ENCODE measurements around the gene LIX1L.

LIX1L gene

DNA sequence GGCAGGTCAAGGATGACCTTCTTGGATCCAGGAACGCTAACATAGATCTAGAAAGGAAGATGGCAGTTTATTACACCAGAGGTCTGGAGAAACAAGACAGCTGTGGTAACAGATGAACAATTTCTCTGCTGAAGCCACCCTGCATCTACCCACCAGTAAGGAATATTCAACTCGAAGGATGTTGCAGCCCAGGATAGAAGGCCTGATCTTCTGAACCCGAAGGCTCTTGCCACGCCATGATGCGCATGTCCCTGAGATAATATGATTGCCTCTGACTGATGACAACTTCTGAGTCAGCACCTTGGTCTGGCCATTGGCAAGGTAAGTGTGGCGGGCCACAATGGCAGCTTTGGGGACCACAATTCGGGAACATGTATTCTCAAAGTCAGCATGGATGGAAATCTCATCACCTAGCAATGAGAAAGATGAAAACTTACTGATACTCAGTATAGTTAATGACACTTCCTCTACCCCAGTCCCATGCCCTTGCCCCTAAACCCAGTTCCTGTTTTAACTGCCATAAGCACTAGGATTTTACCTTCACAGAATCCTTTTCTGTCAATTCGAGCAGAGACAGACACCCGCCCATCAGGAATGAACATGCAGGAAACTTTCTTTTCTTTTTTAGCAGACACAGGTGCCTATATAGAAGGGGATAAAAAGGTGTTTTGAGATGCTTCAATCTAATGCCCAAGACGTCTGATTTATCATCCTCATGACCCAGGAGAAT is 36.7 kb upstream of the LIX1L start:
- no peaks in the 10 kb centered on the region for H3K27me3 ChIP-seq (ENCODE audit: insufficient read depth, low read depth)
- H3K4me2 ChIP-seq = no peak overlapping the region
- H4K20me1 ChIP-seq (ENCODE audit: insufficient read depth) = no peaks in the 10 kb centered on the region
- no peak overlapping the region for H3K27ac ChIP-seq
- no peak overlapping the region for H3K4me3 ChIP-seq (IDR thresholded peaks at IDR 0.05; ENCODE audit: insufficient read depth, low read depth, low read length)
- TF ChIP-seq, protein P1, sequence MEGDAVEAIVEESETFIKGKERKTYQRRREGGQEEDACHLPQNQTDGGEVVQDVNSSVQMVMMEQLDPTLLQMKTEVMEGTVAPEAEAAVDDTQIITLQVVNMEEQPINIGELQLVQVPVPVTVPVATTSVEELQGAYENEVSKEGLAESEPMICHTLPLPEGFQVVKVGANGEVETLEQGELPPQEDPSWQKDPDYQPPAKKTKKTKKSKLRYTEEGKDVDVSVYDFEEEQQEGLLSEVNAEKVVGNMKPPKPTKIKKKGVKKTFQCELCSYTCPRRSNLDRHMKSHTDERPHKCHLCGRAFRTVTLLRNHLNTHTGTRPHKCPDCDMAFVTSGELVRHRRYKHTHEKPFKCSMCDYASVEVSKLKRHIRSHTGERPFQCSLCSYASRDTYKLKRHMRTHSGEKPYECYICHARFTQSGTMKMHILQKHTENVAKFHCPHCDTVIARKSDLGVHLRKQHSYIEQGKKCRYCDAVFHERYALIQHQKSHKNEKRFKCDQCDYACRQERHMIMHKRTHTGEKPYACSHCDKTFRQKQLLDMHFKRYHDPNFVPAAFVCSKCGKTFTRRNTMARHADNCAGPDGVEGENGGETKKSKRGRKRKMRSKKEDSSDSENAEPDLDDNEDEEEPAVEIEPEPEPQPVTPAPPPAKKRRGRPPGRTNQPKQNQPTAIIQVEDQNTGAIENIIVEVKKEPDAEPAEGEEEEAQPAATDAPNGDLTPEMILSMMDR (conservative IDR thresholded peaks at IDR 0.05; ENCODE audit: low read depth, low read length) = no peak
- H3K4me1 ChIP-seq (ENCODE audit: low read depth, poor library complexity, severe bottlenecking) = peaks cover 36% of the 10 kb centered on the region
- no peak overlapping the region for H3K9ac ChIP-seq
- no peak overlapping the region for H2AFZ ChIP-seq (ENCODE audit: low read depth)
- H3K79me2 ChIP-seq (ENCODE audit: insufficient read depth, low read depth) = no peaks in the 10 kb centered on the region
- H3K36me3 ChIP-seq (ENCODE audit: insufficient read depth) = no peaks in the 10 kb centered on the region

DNA sequence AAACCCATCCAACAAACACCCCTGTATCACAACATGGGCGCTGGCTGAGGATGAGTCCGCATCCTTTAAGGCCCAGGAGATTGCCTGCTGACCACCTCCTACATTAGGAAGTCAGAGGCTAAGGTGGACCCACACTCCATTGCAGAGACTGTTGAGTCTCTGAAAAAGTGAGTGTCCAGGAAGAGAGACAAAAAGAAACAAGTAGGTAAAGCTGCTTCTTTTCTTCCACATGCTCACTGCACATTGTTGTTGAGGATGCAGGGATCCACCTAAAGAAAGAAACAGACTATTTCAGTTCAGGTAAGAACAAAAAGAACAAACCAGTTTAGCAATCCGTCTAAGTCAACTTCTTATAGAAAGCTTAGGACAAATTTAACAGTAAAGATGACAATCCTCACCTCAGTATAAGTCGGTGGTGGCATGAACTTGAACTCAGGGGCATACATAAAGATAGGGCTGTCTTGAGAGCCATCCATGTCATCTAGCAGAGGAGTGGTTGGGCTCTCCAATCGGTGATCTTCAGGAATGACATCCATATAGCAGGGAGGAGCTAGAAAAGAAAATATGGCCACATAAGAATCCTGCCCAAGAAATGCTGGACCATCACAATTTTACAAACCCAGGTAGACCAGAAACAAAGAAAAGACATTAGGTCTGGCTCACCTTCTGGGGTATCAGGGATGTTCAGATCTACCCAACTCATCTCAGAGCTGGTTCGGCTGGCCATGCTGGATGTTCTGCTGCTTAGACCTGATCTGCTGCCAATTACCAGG is 36.0 kb upstream of the LIX1L start:
- Histone ChIP-seq H3K9ac (no peak overlapping the region), H3K4me3 (IDR thresholded peaks at IDR 0.05; ENCODE audit: insufficient read depth, low read depth, low read length) (no peak overlapping the region), H3K27ac (no peak overlapping the region)

DNA sequence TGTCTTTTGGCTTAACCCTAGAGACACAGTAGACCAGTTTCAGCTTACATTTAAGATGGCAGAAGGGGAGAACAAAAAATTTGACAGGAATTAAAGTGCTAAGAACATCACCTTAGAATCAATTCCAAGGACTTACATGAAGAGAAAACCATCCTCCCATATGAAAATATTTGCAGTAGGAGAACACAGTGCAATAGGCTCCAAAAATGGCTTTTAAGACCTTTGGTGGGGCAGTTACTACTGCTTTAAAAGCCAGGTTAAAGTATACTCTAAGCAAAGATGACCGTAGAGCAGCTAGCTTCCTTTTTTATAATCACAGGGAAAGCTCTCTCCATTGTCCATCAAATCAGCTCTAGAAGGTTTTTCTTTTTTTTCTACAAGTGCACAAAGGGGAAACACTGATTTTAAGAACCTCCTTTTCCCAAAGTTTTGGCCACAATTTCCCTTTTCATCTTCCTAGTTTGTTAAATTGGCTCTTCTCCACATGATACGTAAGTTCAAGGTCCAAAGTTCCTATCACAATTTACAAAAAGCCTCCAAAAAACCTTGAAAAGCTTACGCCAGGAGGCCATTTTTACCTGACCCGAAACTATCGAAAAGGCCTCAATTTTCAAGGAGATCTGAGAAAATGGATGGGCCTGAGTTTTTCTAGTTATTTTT is 35.3 kb upstream of the LIX1L start:
- H3K4me2 ChIP-seq = no peak overlapping the region
- H2AFZ ChIP-seq (ENCODE audit: low read depth) = no peak overlapping the region
- no peaks in the 10 kb centered on the region for H3K79me2 ChIP-seq (ENCODE audit: insufficient read depth, low read depth)
- H4K20me1 ChIP-seq (ENCODE audit: insufficient read depth) = no peaks in the 10 kb centered on the region
- peaks cover 25% of the 10 kb centered on the region for H3K4me1 ChIP-seq (ENCODE audit: low read depth, poor library complexity, severe bottlenecking)
- no peak overlapping the region for H3K27ac ChIP-seq
- H3K4me3 ChIP-seq (IDR thresholded peaks at IDR 0.05; ENCODE audit: insufficient read depth, low read depth, low read length) = no peak overlapping the region
- H3K36me3 ChIP-seq (ENCODE audit: insufficient read depth) = no peaks in the 10 kb centered on the region
- no peak overlapping the region for H3K9ac ChIP-seq
- no peaks in the 10 kb centered on the region for H3K27me3 ChIP-seq (ENCODE audit: insufficient read depth, low read depth)
- TF ChIP-seq, protein P1 (conservative IDR thresholded peaks at IDR 0.05; ENCODE audit: low read depth, low read length) = no peak

More for the DNA sequence above, 36.0 kb upstream of the LIX1L start:
- Histone ChIP-seq H3K36me3 (ENCODE audit: insufficient read depth) (no peaks in the 10 kb centered on the region), H4K20me1 (ENCODE audit: insufficient read depth) (no peaks in the 10 kb centered on the region), H3K79me2 (ENCODE audit: insufficient read depth, low read depth) (no peaks in the 10 kb centered on the region), H3K27me3 (ENCODE audit: insufficient read depth, low read depth) (no peaks in the 10 kb centered on the region), H3K4me2 (no peak overlapping the region), H2AFZ (ENCODE audit: low read depth) (no peak overlapping the region), H3K4me1 (ENCODE audit: low read depth, poor library complexity, severe bottlenecking) (peaks cover 30% of the 10 kb centered on the region)
- TF ChIP-seq, protein P1 (conservative IDR thresholded peaks at IDR 0.05; ENCODE audit: low read depth, low read length) = no peak

DNA sequence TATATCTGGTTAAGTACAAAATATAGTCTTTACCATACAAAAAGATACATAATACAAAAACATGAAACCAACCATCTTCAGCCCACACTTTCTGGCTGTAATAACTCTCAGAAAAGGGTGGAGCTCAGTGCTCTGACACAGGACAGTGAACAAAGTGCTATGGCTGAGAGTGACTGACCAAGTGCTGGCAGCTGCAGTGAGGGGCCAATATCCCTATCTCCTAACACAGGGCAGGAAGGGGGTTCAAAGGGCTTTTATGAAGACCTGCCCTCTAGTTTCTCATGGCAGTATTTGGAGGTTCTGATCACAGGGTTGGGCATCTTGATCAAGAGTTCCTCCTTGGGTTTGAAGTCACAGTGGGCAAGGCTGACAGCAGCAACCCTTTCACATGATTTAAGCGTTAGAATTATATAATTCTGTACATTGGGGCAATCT is 34.7 kb upstream of the LIX1L start:
- Histone ChIP-seq H4K20me1 (ENCODE audit: insufficient read depth) (no peaks in the 10 kb centered on the region), H3K36me3 (ENCODE audit: insufficient read depth) (no peaks in the 10 kb centered on the region), H3K4me2 (no peak overlapping the region), H3K27me3 (ENCODE audit: insufficient read depth, low read depth) (no peaks in the 10 kb centered on the region), H3K27ac (no peak overlapping the region), H2AFZ (ENCODE audit: low read depth) (no peak overlapping the region), H3K4me1 (ENCODE audit: low read depth, poor library complexity, severe bottlenecking) (peaks cover 21% of the 10 kb centered on the region), H3K9ac (no peak overlapping the region), H3K79me2 (ENCODE audit: insufficient read depth, low read depth) (no peaks in the 10 kb centered on the region), H3K4me3 (IDR thresholded peaks at IDR 0.05; ENCODE audit: insufficient read depth, low read depth, low read length) (no peak overlapping the region)
- TF ChIP-seq, protein P1 (conservative IDR thresholded peaks at IDR 0.05; ENCODE audit: low read depth, low read length) = no peak

All from KMS-11 (cell line).